Stimulated activated CD4-positive, alpha-beta T cell treated with anti-CD3 and anti-CD28 coated beads, Interleukin-2, amount 100 ng/mL, for 24 hours (primary cell): ENCODE data around the gene CDC5L.

Source experiments
- DNase-seq, 2 donors: peaks; one replicate each; pipeline ENCODE4 v3.0.0-alpha.2; 2020

The CDC5L gene

GRCh38 chr6:44375071-44375470, 12.4 kb upstream of the CDC5L start:
- DNase-seq = no peak

GRCh38 chr6:44377484-44377883, 10.0 kb upstream of the CDC5L start:
- DNase-seq = no peak

DNA sequence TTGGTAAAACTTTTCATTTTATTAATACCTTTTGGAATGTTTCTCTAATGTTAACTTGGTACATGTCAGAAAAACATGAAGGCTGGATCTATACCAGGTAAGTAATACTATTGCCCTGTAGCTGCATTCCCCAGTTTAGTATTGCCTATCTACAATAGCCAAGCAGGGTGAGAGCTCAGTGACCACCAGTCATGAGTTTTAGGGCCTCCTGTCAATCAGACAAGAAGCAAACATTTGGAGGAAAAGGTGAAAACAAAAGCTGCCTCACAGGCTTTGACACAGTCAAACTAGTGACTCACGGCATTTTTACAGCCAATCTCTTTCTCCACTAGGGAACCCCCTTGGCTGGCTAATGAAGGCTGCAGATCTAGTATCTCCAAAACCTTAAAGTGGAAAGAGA, 9.5 kb upstream of the CDC5L start:
- no peak for DNase-seq

GRCh38 chr6:44381739-44382138, 5.8 kb upstream of the CDC5L start:
- no peak for DNase-seq

GRCh38 chr6:44386364-44386928, 1.1 kb upstream of the CDC5L start:
- no peak for DNase-seq

GRCh38 chr6:44386929-44387345, 569 bp upstream of the CDC5L start:
- DNase-seq = no peak

GRCh38 chr6:44388135-44388487, 605 bp downstream of the CDC5L start:
- DNase-seq = peak in 1 of 2 donors; percentile 22

- no peak for DNase-seq
These were observed 1.4 kb downstream of the CDC5L start for GRCh38 chr6:44388887-44389286.

DNA sequence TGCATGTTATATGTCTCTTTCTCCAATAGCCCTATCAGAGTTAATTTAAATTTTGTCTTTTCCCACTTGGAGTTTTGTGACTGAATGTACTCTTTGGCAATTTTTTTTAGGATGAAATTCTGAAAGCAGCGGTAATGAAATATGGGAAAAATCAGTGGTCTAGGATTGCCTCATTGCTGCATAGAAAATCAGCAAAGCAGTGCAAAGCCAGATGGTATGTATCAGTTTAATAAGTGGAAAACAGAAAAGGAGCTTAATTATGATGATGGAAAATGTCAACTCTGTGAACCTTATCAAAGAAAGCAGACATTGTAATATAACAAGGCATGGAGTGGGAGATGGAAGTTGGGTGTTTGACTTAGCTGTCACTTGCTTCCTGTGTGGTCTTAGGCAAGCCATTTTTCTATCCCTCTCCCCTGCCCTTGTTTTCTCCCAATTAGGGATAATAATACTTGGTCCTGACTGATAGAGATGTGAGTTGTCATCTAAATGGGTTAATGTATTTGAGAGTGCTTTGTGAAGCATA, 2.7 kb downstream of the CDC5L start:
- DNase-seq = no peak

GRCh38 chr6:44395501-44395900, 8.0 kb downstream of the CDC5L start:
- no peak for DNase-seq

DNA sequence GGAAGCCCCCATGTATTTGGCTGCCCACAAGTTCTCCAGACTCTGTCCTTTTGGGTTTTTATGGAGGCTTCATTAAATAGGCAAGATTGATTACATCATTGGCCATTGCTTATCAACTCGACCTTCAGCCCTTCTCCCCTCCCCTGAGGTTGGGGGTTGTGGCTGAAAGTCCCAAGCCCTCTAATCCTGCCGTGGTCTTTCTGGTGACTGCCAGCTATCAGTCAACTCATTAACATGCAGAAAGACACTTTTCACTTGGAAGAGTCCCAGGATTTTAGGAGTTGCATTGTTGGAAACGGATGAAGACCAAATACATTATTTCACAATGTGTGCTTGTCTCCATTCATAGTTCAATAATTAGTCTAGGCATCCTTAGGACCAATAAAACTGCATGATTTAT, 9.5 kb downstream of the CDC5L start:
- no peak for DNase-seq

DNA sequence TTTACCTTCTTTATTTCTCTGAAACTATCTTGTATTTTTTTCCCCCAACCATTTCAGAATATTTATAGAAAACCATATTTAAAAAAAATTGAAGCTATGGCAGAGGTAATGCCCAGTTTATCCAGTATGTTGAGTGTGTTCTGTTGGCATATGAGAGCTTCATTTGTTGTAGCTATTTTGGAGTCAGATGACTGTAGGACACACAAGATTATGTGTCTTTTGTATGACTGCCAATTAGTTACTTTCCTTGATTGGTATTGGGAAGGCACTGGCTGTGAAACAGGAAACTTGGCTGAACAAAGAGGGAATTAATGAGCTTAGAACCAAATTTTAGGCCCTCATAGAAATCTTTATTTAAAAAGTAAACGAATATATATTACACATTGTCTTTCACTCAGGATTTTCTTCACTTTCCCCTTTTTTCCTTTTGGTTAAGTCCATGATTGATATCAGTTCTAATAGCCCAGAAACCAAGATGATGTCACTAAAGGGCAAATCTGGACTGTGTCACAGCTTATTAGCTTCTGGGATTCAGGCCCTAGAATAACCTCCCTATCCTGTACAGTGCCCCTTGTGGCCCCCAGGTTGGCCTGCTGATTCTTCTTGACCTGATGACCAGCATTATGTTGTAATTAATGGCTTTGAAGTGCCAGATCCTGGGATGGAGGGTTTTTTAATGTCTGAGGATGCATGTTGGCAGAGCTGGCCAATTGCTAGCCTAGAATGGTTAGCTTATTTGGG, 10.1 kb downstream of the CDC5L start:
- DNase-seq = no peak

- DNase-seq = no peak
These were observed 12.5 kb downstream of the CDC5L start for GRCh38 chr6:44399991-44400390.

- no peak for DNase-seq
These were observed 13.1 kb downstream of the CDC5L start for GRCh38 chr6:44400572-44400971.

DNA sequence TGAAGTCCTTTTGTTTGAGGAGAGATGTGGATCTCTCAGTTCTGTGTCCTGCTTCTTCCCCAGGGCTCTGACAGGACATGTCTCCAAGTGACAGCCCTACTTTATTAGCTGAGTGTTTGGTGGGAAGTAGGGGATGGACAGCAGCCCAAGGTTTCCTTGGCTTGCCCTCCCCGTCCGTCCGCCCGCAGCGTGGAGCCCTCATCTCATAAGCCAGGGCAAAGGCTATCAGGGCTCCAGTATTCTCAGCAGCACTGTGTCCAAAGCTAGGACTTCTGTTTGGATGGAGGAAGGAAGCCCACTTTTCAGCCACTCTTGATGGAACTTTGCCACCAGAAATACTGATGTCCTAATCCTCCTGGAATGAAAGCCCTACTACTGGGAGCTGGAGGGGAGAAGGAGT, 13.6 kb downstream of the CDC5L start:
- no peak for DNase-seq

GRCh38 chr6:44404022-44404714, 16.7 kb downstream of the CDC5L start:
- no peak for DNase-seq

- no peak for DNase-seq
These were observed 17.2 kb downstream of the CDC5L start for GRCh38 chr6:44404715-44405099.

DNA sequence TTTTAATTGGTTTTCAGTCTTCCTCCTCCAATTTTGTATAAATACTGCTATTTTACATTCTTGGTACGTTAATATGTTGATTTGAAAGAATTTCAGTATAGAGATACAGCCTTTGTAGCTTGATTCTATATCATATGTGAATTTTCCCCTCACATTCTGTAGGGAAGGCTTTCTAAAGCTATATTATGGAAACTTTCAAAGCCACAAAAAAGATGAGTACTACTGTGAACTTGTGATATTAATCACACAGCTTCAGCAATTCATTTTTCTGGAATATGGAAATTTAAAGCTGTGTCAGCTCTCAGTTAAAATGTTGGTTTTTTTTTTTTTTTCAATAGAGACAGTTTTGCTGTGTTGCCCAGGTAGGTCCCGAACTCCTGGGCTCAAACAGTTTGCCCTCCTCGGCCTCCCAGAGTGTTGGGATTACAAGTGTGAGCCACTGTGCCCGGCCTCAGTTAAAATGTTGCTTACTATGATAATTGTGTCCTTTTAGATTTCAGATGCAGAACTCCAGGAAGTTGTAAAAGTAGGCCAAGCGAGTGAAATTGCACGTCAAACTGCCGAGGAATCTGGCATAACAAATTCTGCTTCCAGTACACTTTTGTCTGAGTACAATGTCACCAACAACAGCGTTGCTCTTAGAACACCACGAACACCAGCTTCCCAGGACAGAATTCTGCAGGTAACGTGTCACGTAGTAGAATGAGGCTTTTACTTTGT, 20.6 kb downstream of the CDC5L start:
- DNase-seq = no peak

- DNase-seq = no peak
These were observed 21.8 kb downstream of the CDC5L start for GRCh38 chr6:44409207-44409794.

DNA sequence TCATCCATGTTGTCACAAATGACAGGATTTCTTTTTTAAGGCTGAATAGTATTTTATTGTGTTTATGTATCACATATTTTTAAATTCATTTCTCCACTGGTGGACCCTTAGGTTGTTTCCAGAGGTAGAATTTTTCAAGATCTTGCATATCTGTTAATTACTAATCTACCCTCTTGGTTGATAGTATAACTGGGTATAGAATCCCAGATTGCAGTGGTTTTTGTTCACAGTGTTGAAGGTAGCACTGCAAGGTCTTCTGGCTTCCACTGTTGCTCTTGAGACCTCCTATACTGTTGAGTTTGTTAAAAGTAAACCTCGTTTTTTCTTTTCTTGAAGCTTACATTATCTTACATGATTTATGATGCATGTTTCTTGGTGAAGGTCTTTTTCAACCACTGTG, 22.9 kb downstream of the CDC5L start:
- no peak for DNase-seq

- DNase-seq = no peak
These were observed 23.6 kb downstream of the CDC5L start for GRCh38 chr6:44411141-44411540.

DNA sequence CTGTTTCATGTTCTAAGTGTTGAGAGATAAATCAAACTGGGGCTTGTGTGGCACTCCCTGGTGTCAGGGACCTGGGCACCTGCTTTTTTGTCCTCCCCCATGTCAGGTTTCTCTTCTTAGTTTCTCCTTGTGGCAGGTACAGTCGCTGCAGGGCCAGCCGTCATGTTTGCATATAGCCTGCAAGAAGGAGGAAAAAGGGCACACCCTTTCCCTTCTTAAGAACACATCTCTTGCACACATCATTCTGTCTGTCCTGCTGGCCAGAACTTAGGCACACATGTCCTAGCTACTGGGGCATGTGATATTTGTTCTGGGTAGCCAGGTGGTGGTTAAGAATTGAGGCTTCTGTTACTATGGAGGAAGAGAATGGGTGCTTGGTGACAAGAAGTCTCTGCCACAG, 27.9 kb downstream of the CDC5L start:
- no peak for DNase-seq

DNA sequence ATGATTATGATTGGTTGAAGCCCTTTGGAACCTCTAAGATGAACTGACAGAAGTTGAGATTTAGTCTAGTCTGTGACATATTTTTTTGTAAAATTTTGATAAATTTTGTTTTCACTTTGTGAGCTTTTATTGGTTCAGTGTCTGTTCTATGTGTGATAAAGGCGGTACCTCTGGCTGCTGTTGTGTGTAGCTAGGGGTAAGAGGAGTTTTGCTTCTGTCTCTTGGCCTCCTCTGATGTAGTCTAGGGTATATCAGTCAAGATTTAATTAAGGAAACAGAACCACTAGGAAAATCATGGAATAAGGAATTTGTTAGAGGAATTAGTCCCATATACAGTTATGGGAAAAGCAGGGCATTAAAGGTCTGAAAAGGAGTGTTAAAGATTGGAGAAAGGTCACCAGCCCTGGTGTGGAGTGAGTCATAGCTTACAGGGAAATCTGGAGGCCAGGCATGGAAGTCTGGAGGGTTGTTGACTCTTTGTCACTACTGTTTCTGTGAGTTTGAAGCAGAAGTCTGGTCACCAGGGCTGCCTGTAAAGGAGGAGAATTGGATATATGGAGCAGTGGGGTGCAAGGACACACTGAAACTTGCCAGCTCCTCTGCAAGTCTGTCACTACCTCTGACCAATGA, 28.5 kb downstream of the CDC5L start:
- DNase-seq = no peak
